NCI-H1694 (cell line): ENCODE data around the gene MTMR6.
"Not testable (repeated sequence)": the region's sequence is repeated elsewhere in the genome, so short reads cannot be mapped to it uniquely, and the experiment has no call there.

Source experiments
- DNase-seq: peaks from one replicate; lab custom pipeline; 2025; lab: John Stamatoyannopoulos, UW

Gene MTMR6

GRCh38 chr13:25286969-25287961 is at the start of gene MTMR6:
Gene MTMR6, minus strand, starts transcription at chr13:25287488. Its CDS starts 241 bp downstream, at chr13:25287247.
- DNase-seq: peak; percentile 62

- DNase-seq: no peak
These were observed 48.6 kb upstream of the MTMR6 start for GRCh38 chr13:25335856-25336255.

- DNase-seq: no peak
These were observed 43.3 kb upstream of the MTMR6 start for GRCh38 chr13:25330541-25330940.

GRCh38 chr13:25329706-25330105 is 42.4 kb upstream of the MTMR6 start:
- DNase-seq: no peak

GRCh38 chr13:25324100-25324499 is 36.8 kb upstream of the MTMR6 start:
- DNase-seq: no peak

GRCh38 chr13:25319771-25320170 is 32.5 kb upstream of the MTMR6 start:
- DNase-seq: no peak

GRCh38 chr13:25318946-25319345 is 31.7 kb upstream of the MTMR6 start:
- not testable (repeated sequence) for DNase-seq

GRCh38 chr13:25310891-25311290 is 23.6 kb upstream of the MTMR6 start:
- no peak for DNase-seq

GRCh38 chr13:25306671-25307464 is 19.6 kb upstream of the MTMR6 start:
- DNase-seq: no peak

- DNase-seq: no peak
These were observed 14.8 kb upstream of the MTMR6 start for GRCh38 chr13:25302121-25302520.

GRCh38 chr13:25301347-25302113 is 14.2 kb upstream of the MTMR6 start, which contains the start of gene NUP58:
Gene NUP58, plus strand, starts transcription at chr13:25301625. Its CDS starts 149 bp downstream, at chr13:25301774.
- DNase-seq: peak; percentile 69

GRCh38 chr13:25300861-25301346 is 13.6 kb upstream of the MTMR6 start:
- DNase-seq: no peak

- DNase-seq: no peak
These were observed 8.4 kb upstream of the MTMR6 start for GRCh38 chr13:25295701-25296100.

- DNase-seq: no peak
These were observed 7.9 kb upstream of the MTMR6 start for GRCh38 chr13:25295228-25295627.

- peak; percentile 89 for DNase-seq
These were observed 5.0 kb upstream of the MTMR6 start for GRCh38 chr13:25292301-25292700.

GRCh38 chr13:25291691-25292090 is 4.4 kb upstream of the MTMR6 start:
- peak; percentile 65 for DNase-seq

- DNase-seq: no peak
These were observed 1.7 kb upstream of the MTMR6 start for GRCh38 chr13:25288966-25289365.

- no peak for DNase-seq
These were observed 850 bp downstream of the MTMR6 start for GRCh38 chr13:25286308-25286968.

GRCh38 chr13:25281935-25282332 is 5.4 kb downstream of the MTMR6 start:
- no peak for DNase-seq

- no peak for DNase-seq
These were observed 5.9 kb downstream of the MTMR6 start for GRCh38 chr13:25281193-25281934.
